ENCODE measurements around the gene FAM181A.

DNA sequence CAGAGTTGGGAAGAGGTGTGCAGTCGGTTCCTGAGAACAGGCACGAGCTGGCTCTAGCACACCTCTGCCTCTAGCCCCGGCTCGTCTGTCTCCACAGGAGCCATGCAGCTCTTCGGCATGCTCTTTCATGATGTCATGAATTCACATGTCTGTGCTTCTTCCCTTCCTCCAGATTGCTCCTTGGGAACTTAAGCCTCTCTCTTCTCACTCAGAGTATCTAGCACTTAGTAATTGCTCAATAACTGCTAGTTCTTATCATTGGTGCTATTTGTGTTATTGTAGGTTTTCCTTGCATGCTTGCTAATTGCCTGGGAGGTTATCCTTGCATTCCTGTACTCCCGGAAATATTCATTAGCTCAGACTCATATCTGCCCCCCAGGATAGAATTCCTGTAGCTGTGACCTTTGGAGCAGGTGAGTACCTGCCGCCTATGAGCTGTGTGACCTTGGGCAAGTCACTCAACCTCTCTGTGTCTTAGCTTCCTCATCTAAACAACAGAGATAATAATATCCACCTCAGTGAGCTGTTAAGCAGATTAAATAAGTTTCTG lies 19.5 kb downstream of the FAM181A start:
- no peak for TF ChIP-seq POLR2A (IDR thresholded peaks at IDR 0.05)
- TF ChIP-seq, protein P1, sequence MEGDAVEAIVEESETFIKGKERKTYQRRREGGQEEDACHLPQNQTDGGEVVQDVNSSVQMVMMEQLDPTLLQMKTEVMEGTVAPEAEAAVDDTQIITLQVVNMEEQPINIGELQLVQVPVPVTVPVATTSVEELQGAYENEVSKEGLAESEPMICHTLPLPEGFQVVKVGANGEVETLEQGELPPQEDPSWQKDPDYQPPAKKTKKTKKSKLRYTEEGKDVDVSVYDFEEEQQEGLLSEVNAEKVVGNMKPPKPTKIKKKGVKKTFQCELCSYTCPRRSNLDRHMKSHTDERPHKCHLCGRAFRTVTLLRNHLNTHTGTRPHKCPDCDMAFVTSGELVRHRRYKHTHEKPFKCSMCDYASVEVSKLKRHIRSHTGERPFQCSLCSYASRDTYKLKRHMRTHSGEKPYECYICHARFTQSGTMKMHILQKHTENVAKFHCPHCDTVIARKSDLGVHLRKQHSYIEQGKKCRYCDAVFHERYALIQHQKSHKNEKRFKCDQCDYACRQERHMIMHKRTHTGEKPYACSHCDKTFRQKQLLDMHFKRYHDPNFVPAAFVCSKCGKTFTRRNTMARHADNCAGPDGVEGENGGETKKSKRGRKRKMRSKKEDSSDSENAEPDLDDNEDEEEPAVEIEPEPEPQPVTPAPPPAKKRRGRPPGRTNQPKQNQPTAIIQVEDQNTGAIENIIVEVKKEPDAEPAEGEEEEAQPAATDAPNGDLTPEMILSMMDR (IDR thresholded peaks at IDR 0.05) = no peak

All from stomach (tissue), 4 donors.